ENCODE measurements around the gene AFF4. TPM values are rescaled to one million over a fixed set of nuclear protein-coding genes. Genes with fewer than 3 reads are reported as not detected.

The AFF4 gene
- polyA plus RNA-seq, 3 donors, result 9.7 to 17.7 (median 17.6) TPM

GRCh38 chr5:132840313-132840712 lies 123.1 kb downstream of the AFF4 start:
- Histone ChIP-seq H3K4me3 (replicated peaks in 1 of 3; ENCODE audit: low read depth in 2 of 3, low read length in 3 of 3) (peak overlapping the region in 1 of 3 experiments; percentile 52), H3K4me2 (replicated peaks; ENCODE audit: extremely low read depth, low read length, poor library complexity, severe bottlenecking) (peak overlapping the region; percentile 54), H3K79me2 (ENCODE audit: insufficient read depth, low read length) (no peaks in the 10 kb centered on the region), H3K27me3 (ENCODE audit: control insufficient read depth in 2 of 2, insufficient read depth in 2 of 2, low read length in 2 of 2) (no peaks in the 10 kb centered on the region), H3K27ac (ENCODE audit: low read depth in 1 of 2, low read length in 2 of 2) (peak overlapping the region; percentile 66 to 87), H4K20me1 (ENCODE audit: insufficient read depth, low read length) (no peaks in the 10 kb centered on the region), H2AFZ (ENCODE audit: insufficient read depth, low read depth, low read length, poor library complexity, severe bottlenecking) (peak overlapping the region; percentile 62), H3K4me1 (ENCODE audit: control insufficient read depth in 1 of 2, insufficient read depth in 2 of 2, low read length in 2 of 2) (peaks cover 64 to 67% of the 10 kb centered on the region in 2 donors), H3K9me3 (replicated peaks in 1 of 2; ENCODE audit: control insufficient read depth in 1 of 2, insufficient read depth in 1 of 2, low read length in 2 of 2) (no peaks in the 10 kb centered on the region), H3K36me3 (replicated peaks in 1 of 2; ENCODE audit: control insufficient read depth in 1 of 2, insufficient read depth in 2 of 2, low read length in 2 of 2) (no peaks in the 10 kb centered on the region), H3K9ac (ENCODE audit: insufficient read depth, low read length, poor library complexity, severe bottlenecking) (no peak overlapping the region)
- peaks cover 0 to 2% (median 1%) of the 10 kb centered on the region in 3 donors for H3K27me3 Mint-ChIP-seq (ENCODE audit: low read depth in 3 of 3)
- TF ChIP-seq, protein P1, sequence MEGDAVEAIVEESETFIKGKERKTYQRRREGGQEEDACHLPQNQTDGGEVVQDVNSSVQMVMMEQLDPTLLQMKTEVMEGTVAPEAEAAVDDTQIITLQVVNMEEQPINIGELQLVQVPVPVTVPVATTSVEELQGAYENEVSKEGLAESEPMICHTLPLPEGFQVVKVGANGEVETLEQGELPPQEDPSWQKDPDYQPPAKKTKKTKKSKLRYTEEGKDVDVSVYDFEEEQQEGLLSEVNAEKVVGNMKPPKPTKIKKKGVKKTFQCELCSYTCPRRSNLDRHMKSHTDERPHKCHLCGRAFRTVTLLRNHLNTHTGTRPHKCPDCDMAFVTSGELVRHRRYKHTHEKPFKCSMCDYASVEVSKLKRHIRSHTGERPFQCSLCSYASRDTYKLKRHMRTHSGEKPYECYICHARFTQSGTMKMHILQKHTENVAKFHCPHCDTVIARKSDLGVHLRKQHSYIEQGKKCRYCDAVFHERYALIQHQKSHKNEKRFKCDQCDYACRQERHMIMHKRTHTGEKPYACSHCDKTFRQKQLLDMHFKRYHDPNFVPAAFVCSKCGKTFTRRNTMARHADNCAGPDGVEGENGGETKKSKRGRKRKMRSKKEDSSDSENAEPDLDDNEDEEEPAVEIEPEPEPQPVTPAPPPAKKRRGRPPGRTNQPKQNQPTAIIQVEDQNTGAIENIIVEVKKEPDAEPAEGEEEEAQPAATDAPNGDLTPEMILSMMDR (IDR thresholded peaks at IDR 0.05), result no peak
- peaks cover 0 to 2% (median 0%) of the 10 kb centered on the region in 7 donors for H3K9me3 Mint-ChIP-seq
- H3K4me1 Mint-ChIP-seq, result peaks cover 63% of the 10 kb centered on the region
- intact Hi-C loops (cut with micrococcal nuclease), result no loop called here
- no peak for DNase-seq
- H3K27ac Mint-ChIP-seq, result peak overlapping the region; percentile 78 to 94 (median 88)
- H3K36me3 Mint-ChIP-seq, result no peaks in the 10 kb centered on the region
- peak overlapping the region in 1 of 2 donors; percentile 67 for H3K4me3 Mint-ChIP-seq
- WGBS (ENCODE audit: insufficient coverage), result no CpG with 5 or more reads among the region's 3 CpGs

DNA sequence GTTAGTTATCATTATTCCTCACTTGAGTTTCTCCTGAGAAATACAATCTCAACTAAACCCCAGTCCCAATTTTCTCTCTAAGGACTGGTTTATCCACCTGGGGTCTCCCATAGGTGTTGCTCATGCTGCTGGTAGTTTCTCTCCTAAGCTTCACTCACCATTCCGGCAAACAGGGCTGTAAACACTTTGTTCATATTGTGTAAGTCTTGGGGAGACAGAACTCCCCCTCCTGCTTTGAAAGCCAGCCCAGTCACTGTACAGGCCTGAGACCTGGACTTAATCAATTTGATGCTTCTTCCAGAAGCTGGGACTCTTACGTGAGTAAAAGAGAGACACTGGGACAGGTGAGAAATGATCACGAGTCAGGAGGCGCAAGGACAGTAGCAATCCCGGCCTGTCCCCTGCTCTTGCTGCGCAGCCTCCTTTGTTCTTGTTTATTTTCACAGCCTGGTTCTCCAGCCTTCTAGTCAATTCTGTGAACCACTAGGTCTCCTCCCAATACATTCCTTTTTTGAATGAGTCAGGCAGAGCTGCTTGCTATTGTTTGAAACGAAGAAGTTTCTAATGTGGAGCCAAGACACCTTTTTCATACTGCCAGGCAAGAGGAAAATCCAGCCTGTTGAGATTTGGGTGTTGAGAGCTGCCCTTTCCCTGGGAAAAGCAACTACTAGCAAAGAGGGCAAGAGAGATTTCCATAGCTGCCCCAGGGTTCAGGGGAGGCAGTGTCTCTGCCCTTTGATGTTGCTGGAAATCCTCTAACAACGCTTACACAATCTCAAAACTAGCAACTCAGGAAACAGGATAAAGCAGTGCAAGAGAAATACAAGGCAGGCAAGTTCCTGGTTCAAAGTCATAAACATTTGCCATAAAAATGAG lies 123.8 kb downstream of the AFF4 start:
- Histone ChIP-seq H4K20me1 (ENCODE audit: insufficient read depth, low read length) (no peaks in the 10 kb centered on the region), H3K79me2 (ENCODE audit: insufficient read depth, low read length) (no peaks in the 10 kb centered on the region), H3K4me1 (ENCODE audit: control insufficient read depth in 1 of 2, insufficient read depth in 2 of 2, low read length in 2 of 2) (peaks cover 64 to 67% of the 10 kb centered on the region in 2 donors), H3K27me3 (ENCODE audit: control insufficient read depth in 2 of 2, insufficient read depth in 2 of 2, low read length in 2 of 2) (no peaks in the 10 kb centered on the region), H3K27ac (ENCODE audit: low read depth in 1 of 2, low read length in 2 of 2) (peak overlapping the region; percentile 66 to 87), H3K36me3 (replicated peaks in 1 of 2; ENCODE audit: control insufficient read depth in 1 of 2, insufficient read depth in 2 of 2, low read length in 2 of 2) (no peaks in the 10 kb centered on the region), H3K4me3 (replicated peaks in 1 of 3; ENCODE audit: low read depth in 2 of 3, low read length in 3 of 3) (peak overlapping the region in 1 of 3 experiments; percentile 52), H3K9ac (ENCODE audit: insufficient read depth, low read length, poor library complexity, severe bottlenecking) (peak overlapping the region; percentile 11), H2AFZ (ENCODE audit: insufficient read depth, low read depth, low read length, poor library complexity, severe bottlenecking) (peak overlapping the region; percentile 62), H3K9me3 (replicated peaks in 1 of 2; ENCODE audit: control insufficient read depth in 1 of 2, insufficient read depth in 1 of 2, low read length in 2 of 2) (no peaks in the 10 kb centered on the region), H3K4me2 (replicated peaks; ENCODE audit: extremely low read depth, low read length, poor library complexity, severe bottlenecking) (peak overlapping the region; percentile 54)
- Mint-ChIP-seq H3K9me3 (peaks cover 0 to 2% (median 0%) of the 10 kb centered on the region in 7 donors), H3K4me3 (peak overlapping the region in 1 of 2 donors; percentile 67), H3K27ac (peak overlapping the region; percentile 78 to 94 (median 88)), H3K36me3 (no peaks in the 10 kb centered on the region), H3K4me1 (peaks cover 63% of the 10 kb centered on the region), H3K27me3 (ENCODE audit: low read depth in 3 of 3) (peaks cover 0 to 2% (median under 1%) of the 10 kb centered on the region in 3 donors)
- TF ChIP-seq, protein P1 (IDR thresholded peaks at IDR 0.05), result no peak
- WGBS (ENCODE audit: insufficient coverage), result no CpG with 5 or more reads among the region's 8 CpGs
- intact Hi-C loops (cut with micrococcal nuclease), result no loop called here
- peak in 2 of 3 donors; percentile 23 to 36 for DNase-seq
